HepG2 (cell line): ENCODE results near the gene SLC25A5. TPM values are rescaled to one million over a fixed set of nuclear protein-coding genes. Genes with fewer than 3 reads are reported as not detected.
"Not testable (repeated sequence)": the region's sequence is repeated elsewhere in the genome, so short reads cannot be mapped to it uniquely, and the experiment has no call there.

Experiments used
- ATAC-seq: fragments of 200-7000 bp; cut with Tn5 transposase; 3 replicates; pipeline ENCODE4 v1.9.1; 2020; ENCODE audit warnings: mild to moderate bottlenecking, moderate library complexity
- BruUV-seq: library from RNA; stranded (reverse); fragments of 400-500 nt; replicated peaks from 2 replicates; lab custom pipeline; 2021; lab: Mats Ljungman, UMichigan
- CTCF ChIA-PET: fragments of 300-600 bp; formaldehyde crosslinking; extraction: SDS; loops from one replicate; lab custom pipeline; 2021; ENCODE audit warnings: low total read pairs, inconsistent platforms, low intra/inter-chr PET ratio; lab: Yijun Ruan, JAX
- POLR2A ChIA-PET: fragments of 350-600 bp; sonication (Branson Sonifier 250); formaldehyde crosslinking; loops from one replicate; lab custom pipeline; 2020; ENCODE audit warnings: antibody characterized with exemption, inconsistent platforms; lab: Yijun Ruan, JAX
- DNase-seq: peaks from one replicate; pipeline ENCODE4 v3.0.0-alpha.2; 2015; ENCODE audit warnings: low spot score
- FAIRE-seq: peaks from 3 replicates; lab custom pipeline; 2011; peaks lifted over from hg19 to GRCh38; lab: Jason Lieb, UNC
- H2AFZ ChIP-seq: one replicate; pipeline ENCODE4 v1.6.1; 2011; ENCODE audit warnings: low read length, inconsistent platforms
- H3K27ac ChIP-seq: fragments of 300-600 bp; 3 replicates; pipeline ENCODE4 v1.8.0; 2011; ENCODE audit warnings: mixed run types, mild to moderate bottlenecking, mixed read lengths, low read length, inconsistent platforms; ENCODE audit not compliant: insufficient read depth; ENCODE audit errors: extremely low read length
- H3K27me3 ChIP-seq, 2 experiments: fragments of 200-600 bp in 1 of 2; 2 replicates in 1 of 2; 3 replicates in 1 of 2; pipeline versions ENCODE4 v1.6.0 to v1.8.0; 2011; ENCODE audit warnings: low read length in 2 of 2, mild to moderate bottlenecking in 2 of 2, moderate library complexity in 2 of 2, inconsistent platforms in 1 of 2; ENCODE audit not compliant: insufficient read depth in 2 of 2, control insufficient read depth in 1 of 2
- H3K36me3 ChIP-seq, 2 experiments: fragments of 200-600 bp in 1 of 2; replicated peaks in 1 of 2; 2 replicates in 1 of 2; 3 replicates in 1 of 2; pipeline versions ENCODE4 v1.5.1 to v1.8.0; 2011; ENCODE audit warnings: low read length in 2 of 2, inconsistent platforms in 1 of 2; ENCODE audit not compliant: insufficient read depth in 2 of 2, control insufficient read depth in 1 of 2
- H3K4me1 ChIP-seq: 2 replicates; pipeline ENCODE4 v1.5.1; 2012; ENCODE audit warnings: low read length, inconsistent platforms; ENCODE audit not compliant: insufficient read depth
- H3K4me2 ChIP-seq: 2 replicates; pipeline ENCODE4 v1.6.0; 2011; ENCODE audit warnings: low read depth, low read length, inconsistent platforms
- H3K4me3 ChIP-seq, 3 experiments: fragments of 200-600 bp in 1 of 3; sonication (generic), shearing (Covaris generic) in 1 of 3; replicated peaks in 1 of 3; 2 replicates each; pipeline ENCODE4 v1.5.1; 2011 to 2016; ENCODE audit warnings: low read length in 3 of 3, inconsistent platforms in 2 of 3, low read depth in 2 of 3, mild to moderate bottlenecking in 2 of 3, control low read depth in 1 of 3, mixed read lengths in 1 of 3; ENCODE audit not compliant: insufficient read depth in 1 of 3
- H3K79me2 ChIP-seq: one replicate; pipeline ENCODE4 v1.6.1; 2011; ENCODE audit warnings: low read length, inconsistent platforms; ENCODE audit not compliant: insufficient read depth
- H3K9ac ChIP-seq: 2 replicates; pipeline ENCODE4 v1.6.0; 2011; ENCODE audit warnings: mild to moderate bottlenecking, low read depth, low read length, inconsistent platforms; ENCODE audit not compliant: insufficient read depth
- H3K9me3 ChIP-seq: 2 replicates; pipeline ENCODE4 v1.5.1; 2012; ENCODE audit warnings: mild to moderate bottlenecking, low read length
- H4K20me1 ChIP-seq: 2 replicates; pipeline ENCODE4 v1.6.0; 2011; ENCODE audit warnings: inconsistent platforms, mild to moderate bottlenecking, low read length, moderate library complexity; ENCODE audit not compliant: insufficient read depth
- NFAT5 ChIP-seq: sonication (generic); formaldehyde crosslinking; IDR thresholded peaks from 2 replicates; pipeline ENCODE4 v1.4.0; 2020; ENCODE audit warnings: missing genetic modification reagents
- SAP130 ChIP-seq: IDR thresholded peaks from 2 replicates; pipeline ENCODE4 v1.6.1; 2016; ENCODE audit warnings: low read depth
- WGBS: methylation state at CpG from one replicate; pipeline ENCODE4 v1.1.6; 2017; ENCODE audit warnings: low lambda C conversion rate; 5-methylcytosine and 5-hydroxymethylcytosine counted together
- in situ Hi-C: cut with HindIII; loops from 2 replicates; pipeline ENCODE4 v1.10.0; 2017; ENCODE audit warnings: low pct_unique_long_range_greater_than_20kb; ENCODE audit not compliant: extremely low pct_ligation_motif_present
- intact Hi-C: fragments of 100-400 bp; cut with micrococcal nuclease; formaldehyde crosslinking; loops from one replicate; pipeline ENCODE4 v1.10.0; 2022; ENCODE audit not compliant: unreplicated experiment
- polyA plus RNA-seq, 8 experiments: library from polyadenylated mRNA; depleted of rRNA in 3 of 8; stranded (reverse) in 7 of 8; unstranded in 1 of 8; fragments of >200 nt; fragmentation: Illumina TruSeq in 4 of 8; extraction: Trizol in 4 of 8; gene quantifications; 2 replicates each; pipeline versions ENCODE4 v1.2.1 to v1.2.3, GENCODE V29; 2011 to 2016; ENCODE audit warnings: low read depth in 4 of 8, missing spikeins in 1 of 8, mixed read lengths in 1 of 8; ENCODE audit not compliant: insufficient read depth in 1 of 8
- total RNA-seq, 5 experiments: library from RNA; depleted of rRNA; stranded (reverse); fragments of >200 nt; fragmentation: Illumina TruSeq; extraction: Trizol; gene quantifications; 2 replicates each; pipeline ENCODE4 v1.2.3, GENCODE V29; 2016; ENCODE audit warnings: low read depth in 1 of 5

Gene SLC25A5
- total and polyA plus RNA-seq, 2 of the 13 experiments (the other 11 are each of a cell fraction or from before 2014, with no cell fraction given): 300 to 402 TPM

DNA sequence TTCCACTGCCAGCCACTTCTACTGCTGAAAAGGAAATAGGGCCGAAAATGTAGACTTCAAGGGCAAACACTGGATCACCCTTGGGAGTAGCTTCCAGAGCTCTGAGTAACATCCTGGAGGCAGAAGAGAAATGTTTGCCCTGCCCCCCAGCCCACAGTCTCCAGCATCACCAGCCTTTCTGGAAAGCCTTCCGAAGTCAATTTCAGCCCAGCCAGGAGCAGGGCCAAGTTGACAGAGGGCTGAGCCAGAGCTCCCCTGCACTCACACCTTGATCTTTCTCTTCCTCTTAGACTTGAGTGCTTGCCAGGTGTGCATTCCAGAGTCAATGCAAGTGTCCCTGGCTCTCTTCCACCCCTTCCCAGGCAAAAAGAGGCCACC, 35.2 kb downstream of the SLC25A5 start (continued):
- TF ChIP-seq NFAT5 (CRISPR knock-in tag) (no peak), SAP130 (CRISPR knock-in tag) (no peak; the same call in 1 of the 2 replicates)

GRCh38 chrX:119505145-119505544, 36.9 kb downstream of the SLC25A5 start:
- H2AFZ ChIP-seq, FAIRE-seq, intact Hi-C loops, H3K36me3 ChIP-seq, H3K4me2 ChIP-seq, BruUV-seq, H4K20me1 ChIP-seq, H3K27me3 ChIP-seq, H3K9ac ChIP-seq, H3K4me3 ChIP-seq, H3K79me2 ChIP-seq, DNase-seq, H3K9me3 ChIP-seq, ATAC-seq, CTCF ChIA-PET: not testable (repeated sequence)
- in situ Hi-C loops: loop anchor here (25.0 kb wide), 1 partner anchor 232 kb away; no protein-coding TSS in a partner anchor
- Histone ChIP-seq H3K27ac (peak overlapping the region; percentile 56), H3K4me1 (peaks cover 69% of the 10 kb centered on the region)
- POLR2A ChIA-PET: interaction anchor here (1.0 to 3.2 kb wide), 5 partner anchors 9 to 69 kb away, joined by 4 to 27 read pairs (median 6); partner anchors contain the start of genes SLC25A5 and UBE2A
- WGBS: 89% methylated on average over 10 of the region's 10 CpGs
